Pons (tissue), 1 donor: ENCODE measurements around the gene HMGB1.
"Not testable (repeated sequence)": the region's sequence is repeated elsewhere in the genome, so short reads cannot be mapped to it uniquely, and the experiment has no call there.

Source experiments
- DNase-seq: peaks from one replicate; pipeline ENCODE4 v3.0.0-alpha.2; 2016; ENCODE audit warnings: low spot score

HMGB1 gene

DNA sequence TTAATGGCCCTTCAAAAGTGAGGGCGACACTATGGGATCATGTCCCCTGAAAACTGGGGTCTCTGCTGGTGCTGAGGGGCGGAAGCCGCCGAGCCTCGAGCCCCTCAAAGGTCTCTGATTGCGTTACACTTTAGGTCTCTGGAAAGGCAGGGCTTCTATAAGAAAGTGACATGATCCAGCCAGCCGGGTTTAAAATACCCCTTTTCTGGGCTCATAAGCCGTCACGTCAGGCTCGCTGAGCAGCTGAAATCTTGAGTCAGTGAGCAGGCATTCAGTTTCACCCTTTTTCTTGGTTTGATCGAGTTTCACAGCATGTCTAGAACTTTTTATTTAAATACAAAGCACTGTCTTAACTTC, 600 bp upstream of the HMGB1 start:
- no peak for DNase-seq

DNA sequence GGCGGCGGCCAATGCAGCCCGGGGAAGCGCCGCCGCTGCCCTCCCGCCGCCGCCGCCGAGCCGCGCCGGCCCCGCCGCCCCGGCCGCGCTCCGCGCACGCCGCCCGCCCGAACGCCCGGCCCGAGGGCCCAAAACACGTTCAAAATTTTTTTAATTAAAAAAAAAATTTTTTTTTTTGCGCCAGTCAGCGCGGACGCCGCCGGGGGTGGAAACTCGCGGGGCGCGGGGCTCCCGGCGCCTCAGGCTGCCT, 468 bp downstream of the HMGB1 start:
- DNase-seq = no peak

DNA sequence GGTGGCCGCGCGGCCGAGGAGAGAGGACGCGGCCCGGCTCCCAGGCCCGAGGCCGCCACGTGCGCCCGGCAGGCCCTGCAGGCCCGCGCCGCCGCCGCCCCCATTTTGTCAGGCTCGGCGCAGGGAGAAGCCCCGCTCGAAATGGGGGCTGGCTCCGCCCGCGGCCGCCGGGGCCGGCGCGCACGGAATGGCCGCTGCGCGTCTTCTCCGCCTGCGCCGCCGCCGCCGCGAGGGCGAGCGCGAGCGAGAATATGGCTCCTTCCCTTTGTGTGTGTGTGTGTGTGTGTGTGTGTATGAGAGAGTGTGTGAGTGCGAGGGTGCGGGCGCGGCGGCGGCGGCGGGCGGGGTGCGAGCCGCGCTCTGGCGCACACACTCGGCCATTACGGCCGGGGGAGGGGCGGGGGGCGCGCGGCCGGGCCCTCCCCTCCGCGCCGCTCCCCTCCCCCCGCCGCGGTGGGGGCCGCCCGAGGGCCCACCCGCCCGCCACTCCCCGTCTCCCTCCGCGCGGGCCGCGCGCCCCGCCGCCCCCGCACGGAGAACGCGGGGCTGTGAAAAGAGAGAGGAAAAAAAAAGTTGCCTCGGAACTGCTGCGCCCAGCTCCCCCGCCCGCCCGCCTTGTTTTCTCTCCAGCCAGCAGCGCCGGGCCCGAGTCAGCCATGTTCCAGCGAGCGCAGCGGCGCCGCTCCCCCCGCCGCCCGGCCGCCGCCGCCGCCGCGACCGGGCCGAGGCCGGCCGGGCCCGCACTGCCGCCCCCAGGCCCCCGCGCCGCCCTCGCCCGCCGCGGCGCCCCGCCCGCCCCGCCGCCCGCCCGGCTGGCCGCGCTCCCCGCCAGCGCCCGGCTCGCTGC, 1.0 kb downstream of the HMGB1 start:
- peak; percentile 75 for DNase-seq

DNA sequence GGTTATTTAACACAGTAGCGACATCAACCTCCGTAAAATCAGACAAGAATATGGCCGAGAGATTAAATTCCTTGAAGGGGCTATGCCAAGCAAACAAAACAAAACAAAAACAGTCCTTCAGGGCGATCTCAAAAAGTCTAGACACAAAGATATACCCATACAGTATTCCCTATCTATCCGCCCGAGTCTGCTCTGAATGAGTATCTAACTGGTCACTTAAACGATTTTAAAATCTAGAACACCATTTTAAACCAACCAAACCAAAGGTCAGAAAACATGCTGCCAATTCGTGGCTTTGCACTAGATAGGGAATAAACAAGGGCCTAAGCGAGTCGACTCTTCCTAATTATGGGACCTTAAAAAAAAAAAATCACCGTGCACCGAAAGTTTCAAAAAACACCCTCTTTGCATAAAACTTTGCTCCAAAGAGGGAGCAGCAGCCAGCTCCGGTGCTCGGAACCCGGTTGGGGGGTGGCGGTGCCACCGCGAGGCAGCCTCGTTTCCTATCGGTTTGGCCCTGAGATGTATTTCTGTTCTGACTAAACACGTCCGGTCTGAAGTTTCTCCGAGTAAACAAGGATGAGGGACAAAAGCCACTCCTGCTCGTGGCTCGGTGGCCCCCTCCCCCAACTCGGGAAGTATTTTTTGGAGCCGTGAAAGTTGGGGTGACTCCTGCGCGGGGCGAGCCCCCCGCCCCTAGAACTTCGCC, 1.8 kb downstream of the HMGB1 start:
- DNase-seq = peak; percentile 75

DNA sequence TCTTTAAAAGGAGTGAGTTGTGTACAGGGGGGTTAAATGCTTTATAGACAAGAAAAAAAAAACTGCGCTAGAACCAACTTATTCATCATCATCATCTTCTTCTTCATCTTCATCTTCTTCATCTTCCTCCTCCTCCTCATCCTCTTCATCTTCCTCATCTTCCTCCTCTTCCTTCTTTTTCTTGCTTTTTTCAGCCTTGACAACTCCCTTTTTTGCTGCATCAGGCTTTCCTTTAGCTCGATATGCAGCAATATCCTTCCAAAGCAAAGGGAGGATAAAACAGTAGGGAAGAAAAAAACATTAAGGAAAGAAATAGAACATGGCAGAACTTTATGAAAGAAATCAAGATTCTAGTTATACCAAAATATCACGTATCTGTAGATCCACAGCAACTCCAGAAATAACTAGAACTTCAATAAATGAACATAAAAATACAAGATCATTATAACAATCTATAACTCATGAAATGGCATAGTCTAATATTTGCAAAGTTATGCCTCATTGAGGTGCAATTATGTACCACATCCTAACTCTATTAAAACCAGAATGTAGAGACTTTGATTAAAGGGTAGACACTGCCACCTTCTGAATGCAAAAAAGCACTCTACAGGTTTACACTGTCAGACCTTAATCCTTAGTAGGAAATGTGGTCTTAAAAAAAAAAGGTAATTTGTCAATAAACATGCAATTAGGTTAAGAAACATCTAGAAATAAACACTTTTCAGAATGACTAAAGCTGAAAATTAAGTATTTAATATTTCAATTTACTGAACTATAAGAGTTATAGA, 4.3 kb downstream of the HMGB1 start:
- peak; percentile 66 for DNase-seq

DNA sequence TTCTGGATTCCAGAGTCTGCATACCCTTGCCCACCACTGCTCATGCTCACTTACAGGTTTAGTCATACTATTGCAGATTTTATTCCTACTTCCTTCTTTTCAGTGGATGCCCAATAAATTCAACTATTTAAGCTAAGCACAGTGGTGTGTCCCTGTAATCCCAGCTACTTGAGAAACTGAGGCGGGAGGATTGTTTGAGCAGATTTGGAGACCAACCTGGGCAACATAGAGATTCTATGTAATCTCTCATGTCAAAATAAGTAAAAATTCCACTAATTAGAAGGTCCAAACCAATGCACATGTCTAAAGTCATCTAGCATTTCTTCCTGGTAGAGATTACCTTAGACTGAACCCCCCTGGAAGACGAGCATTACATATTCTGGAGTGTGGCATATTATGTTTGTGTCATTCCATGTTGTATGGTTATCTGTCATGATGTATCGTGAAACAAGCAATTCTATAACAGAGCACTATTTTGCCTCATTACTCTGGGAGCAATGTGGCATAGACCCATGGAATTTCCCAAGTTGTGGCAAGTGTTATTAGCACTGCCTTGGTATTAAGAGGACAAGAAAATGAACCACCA, 8.3 kb downstream of the HMGB1 start:
- no peak for DNase-seq

DNA sequence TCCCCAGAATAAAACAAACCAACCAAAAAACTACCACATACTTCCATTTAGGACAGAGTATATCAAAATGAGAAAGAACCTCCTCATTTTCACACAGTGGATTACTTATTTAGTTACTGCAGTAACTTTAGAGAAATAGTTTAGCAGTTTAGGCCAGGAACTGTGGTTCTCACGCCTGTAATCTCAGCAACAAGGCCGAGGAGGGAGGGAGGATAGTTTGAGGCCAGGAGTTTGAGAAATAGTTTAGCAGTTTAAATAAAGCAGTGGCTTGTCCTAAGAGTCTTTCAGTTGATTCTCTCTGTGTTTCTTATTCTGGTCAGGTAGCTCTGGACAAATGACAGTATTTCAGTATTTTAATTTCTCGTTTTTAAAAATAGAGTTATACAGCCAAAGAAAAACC, 9.4 kb downstream of the HMGB1 start:
- no peak for DNase-seq

DNA sequence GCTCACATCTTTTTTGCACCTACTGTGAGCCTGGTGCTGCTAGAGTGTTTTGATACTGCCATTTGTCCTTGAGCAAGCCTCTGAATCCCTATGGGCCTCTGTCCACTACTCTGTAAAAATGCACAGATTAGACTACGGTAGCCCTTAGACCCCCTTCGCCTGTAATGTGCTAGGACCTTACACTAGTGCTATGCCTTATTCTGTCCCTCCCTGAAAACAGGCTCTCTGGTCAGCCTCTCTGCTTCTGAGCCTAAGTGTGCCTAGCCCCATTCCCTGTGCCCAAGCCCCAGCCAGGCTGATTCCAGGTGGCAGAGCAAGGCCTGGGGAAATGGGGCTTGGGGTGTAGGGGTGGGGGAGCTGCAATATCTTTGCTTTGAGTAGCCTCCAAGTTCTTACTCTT, 10.7 kb downstream of the HMGB1 start:
- DNase-seq = no peak

DNA sequence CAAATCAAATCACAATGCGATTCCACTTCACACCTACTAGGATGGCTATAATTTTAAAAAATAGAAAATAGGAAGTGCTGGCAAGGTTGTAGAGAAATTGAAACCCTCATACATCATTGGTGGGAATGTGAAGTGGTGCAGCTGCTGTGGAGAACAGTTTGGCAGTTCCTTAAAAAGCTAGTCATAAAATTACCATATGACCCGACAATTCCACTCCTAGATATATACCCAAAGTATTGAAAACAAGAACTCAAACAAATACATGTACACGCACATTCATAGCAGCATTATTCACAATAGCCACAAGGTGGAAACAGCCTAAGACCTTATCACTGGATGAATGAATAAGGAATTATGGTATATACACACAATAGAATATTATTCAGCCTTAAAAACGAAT, 12.0 kb downstream of the HMGB1 start:
- DNase-seq = no peak

DNA sequence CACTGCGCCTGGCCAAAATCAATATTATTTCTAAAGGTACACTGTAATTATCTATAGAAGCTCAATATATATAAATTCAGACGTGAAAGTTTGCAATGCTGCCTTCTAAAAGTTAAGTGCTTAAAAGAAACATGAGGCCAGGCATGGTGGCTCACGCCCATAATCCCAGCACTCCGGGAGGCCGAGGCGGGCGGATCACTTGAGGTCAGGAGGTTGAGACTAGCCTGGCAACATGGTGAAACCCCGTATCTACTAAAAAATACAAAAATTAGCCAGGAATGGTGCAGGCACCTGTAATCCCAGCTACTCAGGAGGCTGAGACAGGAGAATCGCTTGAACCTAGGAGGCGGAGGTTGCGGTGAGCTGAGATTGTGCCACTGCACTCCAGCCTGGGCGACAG, 14.3 kb downstream of the HMGB1 start:
- not testable (repeated sequence) for DNase-seq

DNA sequence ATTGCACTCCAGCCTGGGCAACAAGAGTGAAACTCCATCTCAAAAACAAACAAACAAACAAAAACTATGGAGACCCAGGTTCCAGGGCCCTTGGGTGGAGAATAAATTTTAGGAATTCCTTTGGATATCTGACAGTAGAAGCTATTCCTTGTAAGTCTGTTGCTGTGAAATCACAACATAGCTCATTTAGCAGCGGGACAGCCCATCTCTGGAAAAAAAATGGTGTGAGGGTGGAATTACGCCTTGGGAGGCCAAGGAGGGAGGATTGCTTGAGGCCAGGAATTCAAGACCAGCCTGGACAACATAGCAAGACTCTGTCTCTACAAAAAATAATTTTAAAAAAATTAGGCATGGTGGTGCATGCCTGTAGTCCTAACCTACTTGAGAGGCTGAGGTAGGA, 15.7 kb downstream of the HMGB1 start:
- no peak for DNase-seq

DNA sequence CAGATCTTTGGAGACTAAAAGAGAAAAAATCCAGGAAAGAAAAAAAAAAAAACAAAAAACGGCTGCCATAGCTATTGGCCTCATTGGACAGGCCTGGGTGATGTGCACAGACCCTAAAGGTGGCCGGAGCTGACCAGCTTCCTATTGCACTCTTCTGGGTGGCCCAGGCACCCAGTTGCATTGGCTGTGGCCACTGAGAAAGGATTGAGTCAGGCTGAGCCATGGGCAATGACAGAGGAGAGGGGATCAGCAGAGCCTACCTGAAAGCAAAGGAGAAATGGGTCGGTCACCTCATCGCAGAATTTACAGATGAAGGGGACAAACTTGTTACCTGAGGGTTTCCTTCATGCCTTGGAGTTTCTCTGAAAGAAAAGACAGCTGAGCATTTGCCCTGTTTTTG, 17.3 kb downstream of the HMGB1 start:
- no peak for DNase-seq

DNA sequence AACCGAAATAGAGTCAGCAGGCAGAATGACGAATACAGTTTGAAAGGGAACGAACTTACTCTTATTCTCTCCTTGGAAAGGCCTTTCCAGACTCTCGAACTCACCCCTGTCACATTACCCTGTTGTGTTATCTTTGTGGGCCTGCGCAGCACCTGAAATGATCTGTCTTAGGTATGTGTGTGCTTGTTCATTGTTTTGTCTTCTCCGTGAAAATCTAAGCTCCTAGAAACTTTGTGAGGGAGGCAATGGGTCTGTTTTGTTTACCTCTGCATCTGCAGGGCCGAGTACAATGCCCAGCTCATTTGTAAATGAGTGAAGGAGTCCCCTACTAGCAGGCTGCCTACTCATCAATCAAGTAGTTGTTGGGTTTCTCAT, 19.6 kb downstream of the HMGB1 start:
- no peak for DNase-seq

DNA sequence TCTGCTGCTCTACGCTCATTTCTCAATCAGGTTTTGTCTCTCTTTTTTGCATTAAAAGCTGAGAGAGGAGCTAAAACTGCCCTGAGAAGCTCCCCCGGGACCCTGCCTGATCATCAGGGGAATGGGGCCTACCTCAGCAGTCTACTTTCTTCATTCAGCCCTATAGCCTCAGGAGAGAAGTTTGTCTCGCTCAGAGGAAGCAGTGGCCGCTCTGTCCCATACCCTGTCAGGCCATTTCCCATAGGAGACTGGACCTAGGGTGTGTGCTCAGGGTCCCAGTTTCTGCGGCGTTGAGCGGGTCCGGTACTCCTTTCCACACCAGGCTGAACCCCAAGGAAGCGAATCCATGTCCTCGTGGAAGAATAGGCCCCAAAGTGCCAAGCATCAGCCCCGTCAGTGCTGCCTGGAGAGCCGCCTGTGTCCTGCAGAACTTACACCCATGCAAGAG, 21.8 kb downstream of the HMGB1 start:
- no peak for DNase-seq

DNA sequence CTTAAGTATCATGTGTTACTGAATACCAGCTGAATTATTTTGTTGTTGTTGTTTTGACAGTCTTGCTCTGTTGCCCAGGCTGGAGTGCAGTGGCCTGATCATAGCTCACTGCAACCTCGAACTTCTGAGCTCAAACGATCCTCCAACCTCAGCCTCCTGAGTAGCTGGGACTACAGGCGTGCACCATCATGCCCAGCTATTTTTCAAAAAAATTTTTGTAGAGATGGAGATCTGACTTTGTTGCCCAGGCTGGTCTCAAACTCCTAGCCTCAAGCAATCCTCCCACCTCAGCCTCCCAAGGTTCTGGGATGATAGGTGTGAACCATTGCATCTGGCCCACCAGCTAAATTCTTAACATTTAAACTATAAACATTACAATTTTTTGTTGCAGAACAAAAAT, 22.2 kb downstream of the HMGB1 start:
- DNase-seq = not testable (repeated sequence)

DNA sequence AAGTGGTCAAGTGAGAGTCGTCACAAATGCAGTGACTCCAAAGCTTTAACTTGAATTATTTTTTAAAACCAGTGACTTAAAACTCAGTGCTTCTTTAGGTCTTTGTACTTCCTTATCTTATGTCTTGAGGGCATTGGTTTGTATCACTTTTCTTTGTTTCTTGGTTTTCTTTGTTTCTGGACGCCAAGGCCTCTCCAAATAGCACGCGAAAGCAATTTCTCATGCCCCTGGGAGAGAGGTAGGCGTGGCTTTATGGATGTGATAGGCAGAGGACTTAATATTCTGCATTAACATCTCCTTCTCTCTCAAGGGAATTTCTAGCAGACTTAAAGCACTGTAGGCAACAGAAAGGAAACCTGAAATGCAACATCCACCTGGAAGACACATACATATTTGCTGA, 22.8 kb downstream of the HMGB1 start:
- DNase-seq = no peak

DNA sequence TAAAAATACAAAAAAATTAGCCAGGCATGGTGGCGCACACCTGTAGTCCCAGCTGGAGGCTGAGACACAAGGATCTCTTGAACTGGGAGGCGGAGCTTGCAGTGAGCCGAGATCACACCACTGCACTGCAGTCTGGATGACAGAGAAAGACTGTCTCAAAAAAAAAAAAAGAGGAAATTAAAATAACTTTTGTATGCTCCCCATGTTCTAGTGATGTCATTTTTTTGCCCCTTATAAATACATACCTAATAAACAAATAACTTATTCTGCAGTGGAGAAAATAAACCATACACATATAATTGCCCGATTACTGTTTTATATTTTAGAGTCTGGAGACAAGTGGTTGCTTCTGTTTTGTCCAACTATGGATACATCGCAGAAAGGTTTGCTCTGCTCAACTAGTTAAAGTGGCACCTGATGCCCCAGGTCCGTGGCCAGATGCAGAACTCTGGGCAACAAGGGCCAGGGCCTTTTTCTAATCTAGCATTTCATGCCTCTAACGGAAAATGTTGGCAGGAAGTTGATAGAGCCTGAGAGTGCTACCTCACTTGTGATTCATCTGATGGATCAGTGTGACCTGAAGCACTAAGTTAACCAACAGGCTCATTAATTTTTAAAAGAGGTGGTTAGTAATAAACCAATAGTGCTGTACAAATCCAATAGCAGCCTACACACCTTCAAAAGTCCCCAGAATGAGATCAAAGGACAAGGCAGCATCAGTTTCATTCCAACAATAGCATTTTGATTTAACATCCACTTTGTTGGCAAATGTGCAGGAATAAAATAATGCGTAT, 24.6 kb downstream of the HMGB1 start:
- no peak for DNase-seq

DNA sequence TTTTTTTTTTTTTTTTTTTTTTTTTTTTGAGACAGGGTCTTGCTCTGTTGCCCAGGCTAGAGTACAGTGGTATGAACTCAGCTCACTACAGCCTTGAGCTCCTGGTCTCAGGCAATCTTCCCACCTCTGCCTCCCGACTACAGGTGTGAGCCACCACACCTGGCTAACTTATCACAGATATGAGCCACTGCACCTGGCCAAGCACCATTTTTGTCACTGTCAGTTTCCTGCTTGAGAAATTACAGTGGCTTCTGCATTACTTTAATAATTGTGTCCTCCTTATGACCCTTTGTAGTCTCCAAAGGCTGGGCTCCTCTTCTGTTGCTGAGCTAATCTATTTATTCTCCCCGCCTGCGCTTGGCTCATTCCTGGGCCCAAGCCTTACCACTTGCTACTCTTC, 27.4 kb downstream of the HMGB1 start:
- DNase-seq = no peak

DNA sequence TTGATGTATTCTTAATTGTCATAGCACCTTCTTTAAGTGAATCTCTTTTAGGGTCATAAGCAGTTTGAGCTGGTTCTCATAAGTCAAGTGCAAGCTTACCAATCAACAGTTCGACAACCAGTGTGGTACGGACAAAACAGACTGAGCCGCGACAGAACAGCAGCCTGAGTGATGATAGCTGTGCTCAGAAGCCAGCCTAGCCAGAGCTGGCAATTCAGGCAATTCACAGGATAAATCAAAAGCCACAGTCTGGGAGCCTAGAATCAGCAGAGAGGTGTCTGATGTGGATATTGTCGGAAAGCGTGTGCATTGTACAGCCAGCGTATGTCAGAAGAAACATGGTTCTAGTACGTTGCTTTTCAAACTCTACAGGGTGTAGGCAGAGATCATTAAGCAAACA, 28.6 kb downstream of the HMGB1 start:
- DNase-seq = no peak

DNA sequence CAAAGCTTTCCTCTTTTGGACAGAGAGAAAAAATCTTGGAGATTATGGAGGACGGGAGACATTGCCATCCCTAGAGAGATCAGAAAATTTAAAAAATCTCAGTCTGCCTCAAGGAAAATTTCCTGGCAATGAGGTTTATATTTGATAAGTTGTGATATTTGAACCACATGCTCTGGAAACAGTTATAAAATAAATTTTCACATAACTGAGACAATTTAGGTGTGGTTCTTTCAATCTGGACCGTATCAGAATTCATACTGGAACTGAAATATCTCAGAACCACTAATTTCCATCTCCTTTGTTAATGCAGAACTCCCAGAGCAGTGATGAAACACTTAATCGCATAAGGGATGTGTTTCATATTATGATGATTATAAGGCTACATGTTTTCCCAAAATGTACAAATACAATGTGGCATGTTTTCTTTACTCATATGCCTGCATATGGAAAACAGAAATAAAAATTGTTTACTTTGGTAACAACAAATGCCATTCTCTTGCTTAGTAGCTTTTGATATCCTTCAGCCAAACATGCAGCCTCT, 29.8 kb downstream of the HMGB1 start:
- DNase-seq = no peak

DNA sequence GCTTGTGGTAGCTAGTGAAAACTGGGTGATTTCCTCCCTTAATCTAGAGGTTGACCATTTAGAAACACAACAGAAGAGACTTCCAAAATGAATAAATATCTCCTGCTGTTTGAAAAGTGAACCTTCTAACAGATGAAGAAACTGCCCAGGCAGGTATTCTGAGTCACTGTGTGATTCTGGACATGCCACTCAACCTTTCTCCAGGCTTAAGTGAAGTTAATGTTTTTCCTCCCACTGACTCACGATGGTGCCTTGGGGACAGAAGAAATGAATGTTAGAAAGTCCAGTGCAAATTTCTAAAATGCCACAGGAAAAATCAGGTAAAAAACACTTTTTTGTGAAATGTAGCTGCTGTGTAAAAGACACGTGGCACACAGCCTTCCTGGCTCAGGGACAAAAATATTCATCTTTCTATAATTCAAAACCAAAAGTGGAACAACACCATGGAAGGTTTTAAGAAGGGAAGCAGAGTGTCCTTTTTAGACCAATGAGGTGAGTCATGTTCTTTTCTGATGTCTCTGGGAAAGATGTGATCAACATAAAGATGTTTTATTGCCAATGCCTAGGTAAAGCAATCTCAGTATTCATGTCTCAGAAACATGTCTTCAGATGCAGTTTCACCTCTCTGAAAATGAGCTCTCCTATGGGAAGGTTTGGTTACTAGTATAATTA, 34.3 kb downstream of the HMGB1 start:
- no peak for DNase-seq
